Measurements from ENCODE around the gene ENTPD2. TPM values are rescaled to one million over a fixed set of nuclear protein-coding genes. Genes with fewer than 3 reads are reported as not detected.

ENTPD2 gene
- total RNA-seq, 1 experiment from 2014 or later: not detected

GRCh38 chr9:137089232-137089947 lies 35.5 kb upstream of the ENTPD2 start:
- Histone ChIP-seq H3K4me2 (ENCODE audit: low read depth, low read length, poor library complexity, severe bottlenecking) (no peak overlapping the region), H3K9me3 (ENCODE audit: low read length) (no peaks in the 10 kb centered on the region), H3K9ac (ENCODE audit: low read length) (0 out of 2 replicates have a peak overlapping the region, but pooled peaks have one; percentile 1), H4K20me1 (ENCODE audit: insufficient read depth, low read depth, low read length) (no peaks in the 10 kb centered on the region), H3K4me3 (ENCODE audit: low read length) (no peak overlapping the region), H3K4me1 (ENCODE audit: low read length) (peaks cover 33% of the 10 kb centered on the region), H3K27me3 (ENCODE audit: low read length) (no peaks in the 10 kb centered on the region), H2AFZ (ENCODE audit: low read length) (no peak overlapping the region), H3K36me3 (ENCODE audit: insufficient read depth, low read length) (no peaks in the 10 kb centered on the region), H3K27ac (ENCODE audit: low read length) (no peak overlapping the region), H3K9me2 (replicated peaks; ENCODE audit: insufficient read depth, low read length) (no peaks in the 10 kb centered on the region), H3K79me2 (ENCODE audit: low read length) (peaks cover 18% of the 10 kb centered on the region)
- DNase-seq: no peak

GRCh38 chr9:137088121-137088520 lies 34.3 kb upstream of the ENTPD2 start:
- peak overlapping the region; percentile 92 for H3K9ac ChIP-seq (ENCODE audit: low read length)
- peaks cover 46% of the 10 kb centered on the region for H3K4me1 ChIP-seq (ENCODE audit: low read length)
- H3K4me2 ChIP-seq (ENCODE audit: low read depth, low read length, poor library complexity, severe bottlenecking): peak overlapping the region; percentile 81
- H3K36me3 ChIP-seq (ENCODE audit: insufficient read depth, low read length): no peaks in the 10 kb centered on the region
- H3K4me3 ChIP-seq (ENCODE audit: low read length): peak overlapping the region; percentile 74
- DNase-seq: no peak
- H3K27me3 ChIP-seq (ENCODE audit: low read length): no peaks in the 10 kb centered on the region
- no peaks in the 10 kb centered on the region for H3K9me2 ChIP-seq (replicated peaks; ENCODE audit: insufficient read depth, low read length)
- H3K79me2 ChIP-seq (ENCODE audit: low read length): peaks cover 18% of the 10 kb centered on the region
- H3K9me3 ChIP-seq (ENCODE audit: low read length): no peaks in the 10 kb centered on the region
- H4K20me1 ChIP-seq (ENCODE audit: insufficient read depth, low read depth, low read length): no peaks in the 10 kb centered on the region
- H3K27ac ChIP-seq (ENCODE audit: low read length): no peak overlapping the region
- no peak overlapping the region for H2AFZ ChIP-seq (ENCODE audit: low read length)

- H3K4me3 ChIP-seq (ENCODE audit: low read length): peak overlapping the region; percentile 74
- peak overlapping the region; percentile 70 for H3K27ac ChIP-seq (ENCODE audit: low read length)
- H3K9ac ChIP-seq (ENCODE audit: low read length): peak overlapping the region; percentile 92
- H3K9me3 ChIP-seq (ENCODE audit: low read length): no peaks in the 10 kb centered on the region
- H3K4me2 ChIP-seq (ENCODE audit: low read depth, low read length, poor library complexity, severe bottlenecking): peak overlapping the region; percentile 81
- H3K79me2 ChIP-seq (ENCODE audit: low read length): peaks cover 18% of the 10 kb centered on the region
- peak overlapping the region; percentile 28; the same call in 1 of the 2 replicates for H2AFZ ChIP-seq (ENCODE audit: low read length)
- peak; percentile 73 for DNase-seq
- no peaks in the 10 kb centered on the region for H3K27me3 ChIP-seq (ENCODE audit: low read length)
- no peaks in the 10 kb centered on the region for H3K36me3 ChIP-seq (ENCODE audit: insufficient read depth, low read length)
- no peaks in the 10 kb centered on the region for H3K9me2 ChIP-seq (replicated peaks; ENCODE audit: insufficient read depth, low read length)
- no peaks in the 10 kb centered on the region for H4K20me1 ChIP-seq (ENCODE audit: insufficient read depth, low read depth, low read length)
- peaks cover 53% of the 10 kb centered on the region for H3K4me1 ChIP-seq (ENCODE audit: low read length)
Measured at GRCh38 chr9:137087409-137087925, 33.6 kb upstream of the ENTPD2 start.

DNA sequence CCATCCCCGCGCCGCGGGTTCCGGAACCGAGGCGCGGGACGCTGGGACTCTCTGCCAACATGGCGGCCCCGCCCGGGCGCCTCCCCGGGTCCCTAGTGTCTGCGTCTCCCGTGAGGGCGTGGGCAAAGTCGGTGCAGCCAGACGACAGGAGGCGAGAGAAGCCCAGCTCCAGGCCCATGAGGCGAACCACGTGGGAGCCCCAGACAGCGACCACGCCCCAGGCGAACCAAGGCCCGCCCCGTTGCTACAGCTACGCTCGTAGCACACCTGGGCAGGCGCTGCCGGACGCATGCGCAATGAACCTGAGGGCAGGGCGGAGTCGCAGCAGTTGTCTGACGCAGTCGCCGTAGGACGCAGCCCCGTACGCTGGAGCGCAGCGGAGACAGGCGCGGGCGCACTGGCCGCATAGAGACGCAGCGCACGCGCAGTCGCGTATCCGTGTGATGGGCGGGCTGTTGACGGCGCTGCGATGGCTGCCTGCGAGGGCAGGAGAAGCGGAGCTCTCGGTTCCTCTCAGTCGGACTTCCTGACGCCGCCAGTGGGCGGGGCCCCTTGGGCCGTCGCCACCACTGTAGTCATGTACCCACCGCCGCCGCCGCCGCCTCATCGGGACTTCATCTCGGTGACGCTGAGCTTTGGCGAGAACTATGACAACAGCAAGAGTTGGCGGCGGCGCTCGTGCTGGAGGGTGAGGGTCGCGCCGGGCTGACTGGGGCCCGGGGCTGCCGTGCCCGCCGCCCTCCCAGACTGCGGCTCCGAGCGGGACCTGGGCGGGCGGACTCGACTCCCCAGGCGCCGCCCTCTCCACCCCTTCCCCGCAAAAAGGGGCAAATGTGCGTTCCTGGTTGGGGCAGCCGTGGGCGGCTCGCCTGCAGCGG lies 32.9 kb upstream of the ENTPD2 start, which contains the start of gene MAN1B1:
MAN1B1 (plus strand) TSS at position 455 of the 878 bp plus-strand sequence; CDS start at position 470, 15 bp downstream.
- Histone ChIP-seq H2AFZ (ENCODE audit: low read length) (peak within 1 kb of the TSS; percentile 28; the same call in 1 of the 2 replicates), H4K20me1 (ENCODE audit: insufficient read depth, low read depth, low read length) (no peaks in the 10 kb centered on the region), H3K9ac (ENCODE audit: low read length) (peak within 1 kb of the TSS; percentile 92), H3K9me3 (ENCODE audit: low read length) (no peaks in the 10 kb centered on the region), H3K79me2 (ENCODE audit: low read length) (peaks cover 18% of the 10 kb centered on the region), H3K4me3 (ENCODE audit: low read length) (peak within 1 kb of the TSS; percentile 82), H3K9me2 (replicated peaks; ENCODE audit: insufficient read depth, low read length) (no peaks in the 10 kb centered on the region), H3K4me1 (ENCODE audit: low read length) (peaks cover 58% of the 10 kb centered on the region), H3K36me3 (ENCODE audit: insufficient read depth, low read length) (no peaks in the 10 kb centered on the region), H3K4me2 (ENCODE audit: low read depth, low read length, poor library complexity, severe bottlenecking) (peak within 1 kb of the TSS; percentile 97), H3K27me3 (ENCODE audit: low read length) (no peaks in the 10 kb centered on the region), H3K27ac (ENCODE audit: low read length) (peak within 1 kb of the TSS; percentile 93)
- DNase-seq: peak; percentile 100

- H2AFZ ChIP-seq (ENCODE audit: low read length): no peak overlapping the region
- H3K36me3 ChIP-seq (ENCODE audit: insufficient read depth, low read length): no peaks in the 10 kb centered on the region
- peak overlapping the region; percentile 82 for H3K4me3 ChIP-seq (ENCODE audit: low read length)
Measured at GRCh38 chr9:137085920-137086530, 32.2 kb upstream of the ENTPD2 start.

DNA sequence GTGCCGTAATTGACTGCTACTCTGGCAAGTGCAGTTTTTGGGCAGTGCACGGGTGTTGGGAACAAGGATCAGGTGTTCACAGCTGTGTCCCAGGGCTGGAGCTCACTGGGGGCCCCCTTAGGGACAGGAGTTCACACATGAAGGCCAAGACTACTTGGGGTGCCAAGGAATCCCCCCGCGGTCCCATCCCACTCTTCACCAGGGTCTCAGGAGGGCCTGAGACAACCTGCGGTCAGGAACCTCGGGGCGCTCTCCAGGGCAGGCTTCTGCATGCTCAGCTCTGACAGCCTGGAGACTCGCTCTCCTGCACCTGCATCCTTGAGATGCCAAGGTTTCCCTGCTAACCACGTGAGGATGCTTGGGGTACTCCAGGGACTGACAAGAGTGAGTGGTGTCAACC lies 30.7 kb upstream of the ENTPD2 start:
- Histone ChIP-seq H3K9me3 (ENCODE audit: low read length) (no peaks in the 10 kb centered on the region), H3K36me3 (ENCODE audit: insufficient read depth, low read length) (no peaks in the 10 kb centered on the region), H3K9ac (ENCODE audit: low read length) (peak overlapping the region; percentile 63), H3K4me3 (ENCODE audit: low read length) (peak overlapping the region; percentile 39; the same call in 1 of the 2 replicates), H3K79me2 (ENCODE audit: low read length) (peaks cover 18% of the 10 kb centered on the region), H4K20me1 (ENCODE audit: insufficient read depth, low read depth, low read length) (no peaks in the 10 kb centered on the region), H3K27me3 (ENCODE audit: low read length) (no peaks in the 10 kb centered on the region), H3K4me2 (ENCODE audit: low read depth, low read length, poor library complexity, severe bottlenecking) (peak overlapping the region; percentile 64), H2AFZ (ENCODE audit: low read length) (no peak overlapping the region), H3K9me2 (replicated peaks; ENCODE audit: insufficient read depth, low read length) (no peaks in the 10 kb centered on the region), H3K27ac (ENCODE audit: low read length) (peak overlapping the region; percentile 90), H3K4me1 (ENCODE audit: low read length) (peaks cover 58% of the 10 kb centered on the region)
- no peak for DNase-seq

More at GRCh38 chr9:137085920-137086530, 32.2 kb upstream of the ENTPD2 start:
- Histone ChIP-seq H3K27ac (ENCODE audit: low read length) (peak overlapping the region; percentile 93), H3K4me1 (ENCODE audit: low read length) (peaks cover 58% of the 10 kb centered on the region), H3K79me2 (ENCODE audit: low read length) (peaks cover 18% of the 10 kb centered on the region), H3K9me2 (replicated peaks; ENCODE audit: insufficient read depth, low read length) (no peaks in the 10 kb centered on the region), H3K27me3 (ENCODE audit: low read length) (no peaks in the 10 kb centered on the region), H3K4me2 (ENCODE audit: low read depth, low read length, poor library complexity, severe bottlenecking) (peak overlapping the region; percentile 97), H3K9me3 (ENCODE audit: low read length) (no peaks in the 10 kb centered on the region), H4K20me1 (ENCODE audit: insufficient read depth, low read depth, low read length) (no peaks in the 10 kb centered on the region), H3K9ac (ENCODE audit: low read length) (peak overlapping the region; percentile 92)
- no peak for DNase-seq

GRCh38 chr9:137083394-137084004 lies 29.6 kb upstream of the ENTPD2 start:
- H4K20me1 ChIP-seq (ENCODE audit: insufficient read depth, low read depth, low read length): no peaks in the 10 kb centered on the region
- no peaks in the 10 kb centered on the region for H3K9me3 ChIP-seq (ENCODE audit: low read length)
- peak overlapping the region; percentile 63 for H3K9ac ChIP-seq (ENCODE audit: low read length)
- H3K4me3 ChIP-seq (ENCODE audit: low read length): peak overlapping the region; percentile 39; the same call in 1 of the 2 replicates
- H3K4me2 ChIP-seq (ENCODE audit: low read depth, low read length, poor library complexity, severe bottlenecking): peak overlapping the region; percentile 64
- peaks cover 12% of the 10 kb centered on the region for H3K79me2 ChIP-seq (ENCODE audit: low read length)
- peak; percentile 89 for DNase-seq
- peak overlapping the region; percentile 90 for H3K27ac ChIP-seq (ENCODE audit: low read length)
- no peaks in the 10 kb centered on the region for H3K36me3 ChIP-seq (ENCODE audit: insufficient read depth, low read length)
- H3K4me1 ChIP-seq (ENCODE audit: low read length): peaks cover 57% of the 10 kb centered on the region
- no peaks in the 10 kb centered on the region for H3K9me2 ChIP-seq (replicated peaks; ENCODE audit: insufficient read depth, low read length)
- no peak overlapping the region for H2AFZ ChIP-seq (ENCODE audit: low read length)
- H3K27me3 ChIP-seq (ENCODE audit: low read length): no peaks in the 10 kb centered on the region
